ENCODE results near the gene DMBT1.

DMBT1 gene

GRCh38 chr10:122649903-122650302 is 89.3 kb downstream of the DMBT1 start:
- DNase-seq, result no peak

GRCh38 chr10:122650331-122650730 is 89.8 kb downstream of the DMBT1 start:
- no peak for DNase-seq

- no peak for DNase-seq
Measured at GRCh38 chr10:122655524-122656307, 95.2 kb downstream of the DMBT1 start.

DNA sequence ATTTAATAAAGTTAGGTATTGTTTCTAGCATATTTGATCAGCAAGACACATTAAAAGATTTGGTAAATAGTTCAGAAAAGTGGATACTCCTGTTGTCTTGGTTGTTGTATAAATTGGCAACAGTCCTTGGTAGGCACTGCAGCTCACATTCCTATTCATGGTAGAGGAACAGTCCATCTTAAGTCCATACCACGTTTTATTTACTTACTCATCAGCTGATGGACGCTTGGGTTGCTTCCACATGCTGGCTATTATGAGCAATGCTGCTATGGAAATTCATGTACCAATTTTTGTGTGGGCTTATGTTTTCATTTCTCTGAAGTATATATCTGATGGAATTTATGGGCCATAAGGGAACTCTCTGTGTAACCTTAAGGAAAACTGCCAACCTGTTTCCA is 95.8 kb downstream of the DMBT1 start:
- DNase-seq, result no peak

- no peak for DNase-seq
Measured at GRCh38 chr10:122656741-122657140, 96.2 kb downstream of the DMBT1 start.

GRCh38 chr10:122657255-122657654 is 96.7 kb downstream of the DMBT1 start:
- DNase-seq, result no peak

- no peak for DNase-seq
Measured at GRCh38 chr10:122657729-122658128, 97.2 kb downstream of the DMBT1 start.

DNA sequence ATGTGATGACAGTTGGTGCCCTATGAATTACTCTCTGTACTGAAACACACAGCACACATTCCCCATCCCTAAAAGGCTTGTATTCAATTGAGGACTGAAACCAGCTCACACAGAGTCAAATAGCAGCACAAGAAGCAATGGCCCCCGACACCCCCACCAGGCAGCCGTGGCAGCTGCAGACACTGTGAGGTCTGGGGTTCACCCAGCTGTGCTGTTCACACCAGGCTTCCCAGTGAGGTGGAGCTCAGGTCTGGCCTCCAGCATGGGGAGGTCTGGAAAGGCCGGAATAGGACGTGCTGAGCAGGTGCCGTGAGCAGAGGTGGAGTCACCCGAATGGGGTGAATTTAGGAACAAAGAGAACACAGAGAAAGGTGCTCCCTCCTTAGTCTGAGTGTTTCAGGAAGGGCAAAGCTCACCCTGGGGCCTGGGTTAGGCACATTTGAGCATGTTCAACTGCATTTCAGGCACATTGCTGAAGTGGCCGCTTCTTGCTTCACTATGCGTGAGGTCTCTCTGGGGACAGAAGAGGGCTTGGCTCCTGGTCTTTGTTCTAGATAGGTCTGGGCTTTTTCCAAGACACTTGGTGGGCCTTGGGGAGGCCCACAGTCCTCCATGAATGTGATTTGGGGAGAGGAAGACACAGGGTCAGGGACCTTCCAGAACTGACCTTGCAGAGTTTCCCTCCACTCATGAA is 97.9 kb downstream of the DMBT1 start:
- no peak for DNase-seq

DNA sequence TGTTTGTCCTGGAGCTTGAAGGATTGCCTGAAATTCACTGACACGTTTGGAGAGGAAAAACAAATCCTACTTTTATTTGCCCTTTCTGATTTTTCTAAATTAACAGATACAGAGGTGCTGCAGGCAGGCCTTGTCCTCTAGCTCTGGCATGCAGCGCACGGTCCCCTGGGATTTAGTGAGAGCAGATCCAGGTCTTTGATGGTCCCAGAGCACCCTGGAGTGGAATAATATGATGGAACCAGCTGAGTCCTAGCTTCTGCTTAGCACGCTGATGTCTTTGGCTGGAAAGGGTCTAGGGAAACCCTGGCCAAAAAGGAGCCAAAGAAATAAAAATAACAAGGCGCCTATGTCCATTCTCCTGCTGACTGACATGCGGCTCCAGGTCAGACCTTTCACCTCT is 98.6 kb downstream of the DMBT1 start:
- DNase-seq, result no peak

GRCh38 chr10:122659651-122660050 is 99.1 kb downstream of the DMBT1 start:
- no peak for DNase-seq

DNA sequence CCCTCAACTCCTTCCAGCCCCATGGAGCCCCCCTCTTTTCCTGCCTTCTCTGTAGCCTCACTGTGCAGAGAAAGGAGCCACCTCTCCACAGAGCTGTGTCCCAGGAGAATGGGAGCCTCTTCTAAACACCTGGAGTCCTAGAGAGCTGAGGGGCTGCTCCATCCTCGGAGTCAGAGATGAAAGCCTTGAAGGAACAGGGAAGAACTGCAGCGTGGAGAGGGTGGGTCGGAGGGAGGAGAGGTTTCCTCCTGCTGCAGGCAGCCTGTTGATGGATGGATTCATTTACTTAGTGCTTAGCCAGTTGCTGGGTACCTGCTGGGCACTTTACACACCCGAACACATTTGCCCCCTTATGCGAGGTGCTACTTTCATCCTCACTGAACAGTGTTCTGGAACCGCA is 100.1 kb downstream of the DMBT1 start:
- no peak for DNase-seq

GRCh38 chr10:122662231-122662630 is 101.7 kb downstream of the DMBT1 start:
- no peak for DNase-seq

GRCh38 chr10:122663516-122664130 is 103.1 kb downstream of the DMBT1 start:
- no peak for DNase-seq

- no peak for DNase-seq
Measured at GRCh38 chr10:122664501-122664900, 103.9 kb downstream of the DMBT1 start.

GRCh38 chr10:122665329-122665860 is 104.8 kb downstream of the DMBT1 start:
- no peak for DNase-seq

- no peak for DNase-seq
Measured at GRCh38 chr10:122665946-122666345, 105.4 kb downstream of the DMBT1 start.

DNA sequence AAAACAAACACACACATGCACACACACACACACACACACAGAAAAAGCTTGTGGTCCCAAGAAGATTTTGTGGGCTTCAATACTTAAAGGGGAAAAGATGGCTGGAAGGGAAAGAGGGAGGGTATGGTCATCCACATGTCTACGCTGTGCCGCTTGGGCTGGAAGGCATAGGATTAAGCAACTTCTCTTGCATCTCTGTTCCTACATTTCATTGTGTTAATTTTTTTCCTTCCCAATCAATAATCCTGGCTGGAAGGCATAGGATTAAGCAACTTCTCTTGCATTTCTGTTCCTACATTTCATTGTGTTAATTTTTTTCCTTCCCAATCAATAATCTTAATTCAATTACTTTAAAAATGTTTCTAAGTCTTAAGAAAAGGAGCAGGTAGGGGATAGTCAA is 108.5 kb downstream of the DMBT1 start:
- no peak for DNase-seq

DNA sequence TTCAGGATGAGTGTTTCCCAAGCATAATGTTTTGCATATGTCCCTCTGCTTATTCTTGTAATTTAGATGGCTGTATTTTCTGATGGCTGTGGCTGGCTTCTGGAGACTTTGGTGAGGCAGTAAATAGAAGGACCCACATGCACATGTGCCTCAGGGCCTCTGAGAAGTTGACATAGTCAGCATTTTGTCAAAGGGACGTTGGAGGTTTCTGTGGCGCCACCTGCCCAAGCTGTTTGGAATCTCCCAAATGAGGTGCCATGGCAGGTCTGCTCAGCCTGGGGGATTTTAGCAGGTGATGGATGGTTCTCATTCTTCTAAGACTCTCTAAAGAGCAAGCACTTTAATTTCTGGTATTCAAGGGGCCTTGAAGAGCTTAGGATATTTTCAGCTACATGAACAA is 109.3 kb downstream of the DMBT1 start:
- DNase-seq, result no peak

GRCh38 chr10:122671355-122671754 is 110.8 kb downstream of the DMBT1 start:
- DNase-seq, result no peak

- DNase-seq, result no peak
Measured at GRCh38 chr10:122672655-122673054, 112.1 kb downstream of the DMBT1 start.

GRCh38 chr10:122673269-122673668 is 112.7 kb downstream of the DMBT1 start:
- no peak for DNase-seq

DNA sequence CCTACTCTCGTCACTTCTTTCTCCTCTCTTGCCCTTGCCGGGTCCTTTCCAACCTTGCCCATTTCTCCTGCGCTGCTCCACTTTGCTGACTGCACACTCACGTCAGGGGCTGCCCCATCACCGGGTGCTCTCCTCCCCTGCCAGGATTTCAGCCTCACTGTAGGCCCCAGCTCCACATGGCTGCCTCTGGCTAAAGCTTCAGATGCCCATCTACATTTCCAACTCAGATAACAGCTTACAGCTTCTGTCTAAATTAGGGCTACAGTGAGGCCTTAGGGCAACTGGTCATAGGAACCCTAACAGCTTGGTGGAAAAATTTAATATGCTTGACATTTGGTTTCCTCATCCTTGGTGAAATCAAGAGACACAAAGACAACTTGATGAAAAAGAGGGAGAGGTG is 113.2 kb downstream of the DMBT1 start:
- DNase-seq, result no peak

GRCh38 chr10:122674781-122675180 is 114.2 kb downstream of the DMBT1 start:
- DNase-seq, result no peak

DNA sequence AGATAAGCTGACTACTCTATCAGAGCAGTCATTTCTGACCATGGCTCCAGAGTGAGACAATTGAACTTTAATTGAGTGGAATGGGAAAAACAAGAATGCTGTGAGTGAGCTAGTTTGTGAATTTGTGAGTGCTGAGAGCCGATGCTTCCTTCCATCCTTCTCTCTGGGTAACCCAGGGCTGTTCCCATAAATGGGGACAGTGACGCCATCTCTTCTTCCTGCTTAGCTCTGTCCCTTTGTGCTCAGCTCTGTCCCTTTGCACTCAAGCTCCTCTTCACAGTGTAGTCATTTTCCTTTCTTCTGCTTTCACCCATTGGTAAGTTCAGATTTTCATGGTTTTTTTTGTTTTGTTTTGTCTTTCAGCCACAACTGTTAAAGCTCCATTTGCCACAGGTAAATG is 114.7 kb downstream of the DMBT1 start:
- no peak for DNase-seq
